GM21529 (cell line): ENCODE data around the gene SNX30.

ENCODE experiments used
- ATAC-seq: cut with Tn5 transposase; IDR thresholded peaks from one replicate; pipeline ENCODE4 v1.9.1; 2021; ENCODE audit not compliant: unreplicated experiment

SNX30 gene

GRCh38 chr9:112819635-112820496, 69.3 kb downstream of the SNX30 start:
- ATAC-seq = peak; percentile 83

GRCh38 chr9:112820881-112821280, 70.3 kb downstream of the SNX30 start:
- no peak for ATAC-seq

GRCh38 chr9:112822618-112823017, 72.1 kb downstream of the SNX30 start:
- no peak for ATAC-seq

- no peak for ATAC-seq
Measured at GRCh38 chr9:112823257-112823656, 72.7 kb downstream of the SNX30 start.

GRCh38 chr9:112831281-112831851, 80.8 kb downstream of the SNX30 start:
- no peak for ATAC-seq

- no peak for ATAC-seq
Measured at GRCh38 chr9:112831969-112832368, 81.4 kb downstream of the SNX30 start.

GRCh38 chr9:112833081-112833480, 82.5 kb downstream of the SNX30 start:
- ATAC-seq = no peak

GRCh38 chr9:112836394-112836793, 85.8 kb downstream of the SNX30 start:
- ATAC-seq = no peak

- ATAC-seq = no peak
Measured at GRCh38 chr9:112838342-112838741, 87.8 kb downstream of the SNX30 start.

GRCh38 chr9:112839331-112839730, 88.8 kb downstream of the SNX30 start:
- no peak for ATAC-seq

- no peak for ATAC-seq
Measured at GRCh38 chr9:112841261-112841660, 90.7 kb downstream of the SNX30 start.

- ATAC-seq = no peak
Measured at GRCh38 chr9:112842555-112842954, 92.0 kb downstream of the SNX30 start.

GRCh38 chr9:112844771-112845542, 94.4 kb downstream of the SNX30 start:
- peak; percentile 82 for ATAC-seq

GRCh38 chr9:112846528-112847488, 96.2 kb downstream of the SNX30 start:
- ATAC-seq = no peak

GRCh38 chr9:112848316-112849151, 98.0 kb downstream of the SNX30 start:
- ATAC-seq = no peak

- no peak for ATAC-seq
Measured at GRCh38 chr9:112849363-112849922, 98.9 kb downstream of the SNX30 start.

- no peak for ATAC-seq
Measured at GRCh38 chr9:112850840-112851239, 100.3 kb downstream of the SNX30 start.

- ATAC-seq = no peak
Measured at GRCh38 chr9:112852741-112853504, 102.4 kb downstream of the SNX30 start.
